Measurements from ENCODE around the gene MEX3D.
"Not testable (repeated sequence)": the region's sequence is repeated elsewhere in the genome, so short reads cannot be mapped to it uniquely, and the experiment has no call there.

Gene MEX3D

GRCh38 chr19:1571358-1571757 is 3.2 kb upstream of the MEX3D start:
- no peak for DNase-seq (ENCODE audit: low spot score)

GRCh38 chr19:1570836-1571235 is 2.7 kb upstream of the MEX3D start:
- no peak for DNase-seq (ENCODE audit: low spot score)

GRCh38 chr19:1569997-1570396 is 1.9 kb upstream of the MEX3D start:
- DNase-seq (ENCODE audit: low spot score) = no peak

- DNase-seq (ENCODE audit: low spot score) = no peak
Measured at GRCh38 chr19:1567848-1568227, 287 bp downstream of the MEX3D start.

- DNase-seq (ENCODE audit: low spot score) = no peak
Measured at GRCh38 chr19:1567116-1567847, 843 bp downstream of the MEX3D start.

GRCh38 chr19:1566392-1567115 is 1.6 kb downstream of the MEX3D start:
- no peak for DNase-seq (ENCODE audit: low spot score)

- no peak for DNase-seq (ENCODE audit: low spot score)
Measured at GRCh38 chr19:1563251-1563650, 4.9 kb downstream of the MEX3D start.

- no peak for DNase-seq (ENCODE audit: low spot score)
Measured at GRCh38 chr19:1561236-1561842, 6.8 kb downstream of the MEX3D start.

GRCh38 chr19:1560286-1560882 is 7.7 kb downstream of the MEX3D start:
- DNase-seq (ENCODE audit: low spot score) = no peak

- no peak for DNase-seq (ENCODE audit: low spot score)
Measured at GRCh38 chr19:1558552-1558951, 9.6 kb downstream of the MEX3D start.

GRCh38 chr19:1556390-1557070 is 11.6 kb downstream of the MEX3D start:
- no peak for DNase-seq (ENCODE audit: low spot score)

GRCh38 chr19:1555487-1556389 is 12.4 kb downstream of the MEX3D start:
- no peak for DNase-seq (ENCODE audit: low spot score)

- no peak for DNase-seq (ENCODE audit: low spot score)
Measured at GRCh38 chr19:1554968-1555367, 13.2 kb downstream of the MEX3D start.

- no peak for DNase-seq (ENCODE audit: low spot score)
Measured at GRCh38 chr19:1553415-1553814, 14.7 kb downstream of the MEX3D start.

- DNase-seq (ENCODE audit: low spot score) = no peak
Measured at GRCh38 chr19:1551068-1552040, 16.8 kb downstream of the MEX3D start.

GRCh38 chr19:1549332-1549945 is 18.7 kb downstream of the MEX3D start:
- DNase-seq (ENCODE audit: low spot score) = no peak

GRCh38 chr19:1540365-1540925 is 27.7 kb downstream of the MEX3D start:
- DNase-seq (ENCODE audit: low spot score) = no peak

GRCh38 chr19:1539749-1540148 is 28.4 kb downstream of the MEX3D start:
- DNase-seq (ENCODE audit: low spot score) = not testable (repeated sequence)

GRCh38 chr19:1538978-1539377 is 29.1 kb downstream of the MEX3D start:
- DNase-seq (ENCODE audit: low spot score) = no peak

Measured in SW480 (cell line).